Activated naive CD8-positive, alpha-beta T cell treated with anti-CD3 and anti-CD28 coated beads for 36 hours (primary cell): ENCODE data around the gene FEV. TPM values are rescaled to one million over a fixed set of nuclear protein-coding genes. Genes with fewer than 3 reads are reported as not detected.

Experiments
- DNase-seq: peaks from one replicate; pipeline ENCODE4 v3.0.0; 2021
- H3K27ac Mint-ChIP-seq: one replicate; pipeline ENCODE4 v1.8.0; 2022; ENCODE audit warnings: mild to moderate bottlenecking, moderate library complexity, mixed read lengths
- H3K27me3 Mint-ChIP-seq: one replicate; pipeline ENCODE4 v1.8.0; 2022; ENCODE audit warnings: mild to moderate bottlenecking, mixed read lengths
- H3K36me3 Mint-ChIP-seq: one replicate; pipeline ENCODE4 v1.8.0; 2021; ENCODE audit warnings: mild to moderate bottlenecking, mixed read lengths
- H3K4me1 Mint-ChIP-seq: one replicate; pipeline ENCODE4 v1.8.0; 2021; ENCODE audit warnings: mixed read lengths
- H3K4me3 Mint-ChIP-seq: one replicate; pipeline ENCODE4 v1.8.0; 2022; ENCODE audit warnings: mild to moderate bottlenecking, moderate library complexity, mixed read lengths
- H3K9me3 Mint-ChIP-seq: one replicate; pipeline ENCODE4 v1.8.0; 2022; ENCODE audit warnings: mixed read lengths
- total RNA-seq, 2 experiments: library from RNA; stranded (reverse); gene quantifications; one replicate each; pipeline ENCODE4 v1.2.3, GENCODE V29; 2021

FEV gene
- total RNA-seq, 2 experiments from 2014 or later, result not detected

DNA sequence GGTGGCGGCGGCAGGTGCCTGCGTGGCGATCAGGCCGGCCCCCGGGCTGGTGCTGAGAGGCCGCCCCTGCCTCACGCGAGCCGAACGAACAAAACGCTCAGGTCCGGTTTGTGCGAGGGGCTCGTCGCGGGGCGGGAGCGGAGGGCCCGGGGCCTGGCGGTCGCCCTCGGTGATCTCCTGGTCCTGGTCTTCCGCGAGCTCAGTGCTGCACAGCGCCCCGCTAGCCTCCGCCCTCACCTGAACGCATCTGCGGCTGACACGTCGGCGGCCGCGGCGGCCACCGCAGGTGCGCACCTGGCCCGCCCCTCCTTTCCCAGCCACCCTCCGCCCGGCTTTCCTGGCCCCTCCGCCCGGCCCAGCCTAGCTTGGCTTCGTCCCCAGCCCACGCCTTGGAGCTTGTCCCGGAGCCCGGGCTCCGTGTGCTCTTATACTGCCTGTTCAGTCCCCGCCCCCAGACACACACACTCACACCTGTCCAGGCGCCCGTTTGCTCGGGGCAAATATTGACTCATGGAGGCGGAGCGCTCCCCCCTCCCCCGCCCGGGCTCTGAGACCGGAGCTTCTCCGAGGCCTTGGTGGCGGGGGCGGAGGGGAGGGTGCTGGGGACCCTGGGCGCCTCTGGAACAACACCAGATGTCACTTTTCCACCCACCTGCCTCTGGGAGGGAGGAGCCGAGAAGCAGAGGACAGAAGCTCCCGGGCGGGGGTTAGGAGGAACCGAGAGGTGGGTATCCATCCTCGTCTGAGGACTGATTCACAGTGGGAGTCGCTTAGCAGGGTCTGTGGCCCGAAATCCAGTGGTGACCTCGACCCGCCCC is 16.8 kb upstream of the FEV start:
- H3K4me3 Mint-ChIP-seq, result peak overlapping the region; percentile 59
- H3K27ac Mint-ChIP-seq, result no peak overlapping the region
- DNase-seq, result peak; percentile 68
- peaks cover 10% of the 10 kb centered on the region for H3K4me1 Mint-ChIP-seq
- H3K27me3 Mint-ChIP-seq, result peaks cover 91% of the 10 kb centered on the region
- no peaks in the 10 kb centered on the region for H3K36me3 Mint-ChIP-seq
- H3K9me3 Mint-ChIP-seq, result no peaks in the 10 kb centered on the region

DNA sequence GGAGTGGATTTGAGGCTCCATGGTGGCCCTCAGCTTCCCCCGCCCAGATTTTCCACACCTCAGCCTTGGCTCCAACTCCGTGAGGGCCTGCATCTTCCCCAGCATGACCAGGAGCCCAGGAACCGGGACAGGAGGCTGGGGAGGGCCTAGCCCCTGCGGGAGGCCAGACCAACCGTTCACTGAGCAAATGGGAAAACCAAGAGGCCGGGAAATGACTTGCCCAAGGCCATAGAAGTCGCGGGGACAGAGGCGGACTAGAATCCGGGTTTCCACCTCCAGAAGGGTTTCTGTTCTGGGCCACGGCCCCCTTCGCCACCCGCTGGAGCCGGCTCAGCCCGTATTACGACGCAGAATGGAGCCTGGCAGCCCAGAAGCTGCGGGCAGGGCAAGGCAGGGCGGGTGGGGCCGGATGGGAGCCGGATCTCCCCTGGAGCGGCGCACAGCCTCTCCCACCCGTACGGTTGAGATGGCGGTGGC is 16.2 kb upstream of the FEV start:
- Mint-ChIP-seq H3K4me3 (no peak overlapping the region), H3K9me3 (no peaks in the 10 kb centered on the region)

DNA sequence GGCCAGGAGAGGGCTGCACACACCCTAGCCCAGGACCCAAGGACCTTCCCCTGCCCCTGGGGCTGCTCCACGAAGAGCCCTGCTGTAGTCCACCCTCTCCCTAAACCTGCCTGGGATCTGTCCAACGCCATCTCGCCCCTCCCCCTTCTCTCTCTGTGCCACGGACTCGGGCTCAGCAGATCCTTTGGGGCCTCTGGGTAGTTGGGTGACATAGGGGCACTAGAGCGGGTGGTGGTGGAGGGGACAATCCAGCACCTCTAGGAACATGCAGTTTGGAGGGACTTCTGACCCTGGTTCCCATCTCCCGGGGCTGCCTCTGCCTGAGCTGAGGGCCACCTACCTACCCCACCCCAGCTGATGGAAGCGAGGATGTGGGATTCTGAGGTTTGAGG is 15.6 kb upstream of the FEV start:
- DNase-seq, result no peak
- Mint-ChIP-seq H3K27me3 (peaks cover 92% of the 10 kb centered on the region), H3K4me3 (no peak overlapping the region), H3K9me3 (no peaks in the 10 kb centered on the region), H3K27ac (no peak overlapping the region), H3K4me1 (peaks cover 10% of the 10 kb centered on the region), H3K36me3 (no peaks in the 10 kb centered on the region)

More for the DNA sequence above, 16.2 kb upstream of the FEV start:
- Mint-ChIP-seq H3K36me3 (no peaks in the 10 kb centered on the region), H3K4me1 (peaks cover 10% of the 10 kb centered on the region), H3K27me3 (peaks cover 91% of the 10 kb centered on the region), H3K27ac (no peak overlapping the region)
- no peak for DNase-seq

DNA sequence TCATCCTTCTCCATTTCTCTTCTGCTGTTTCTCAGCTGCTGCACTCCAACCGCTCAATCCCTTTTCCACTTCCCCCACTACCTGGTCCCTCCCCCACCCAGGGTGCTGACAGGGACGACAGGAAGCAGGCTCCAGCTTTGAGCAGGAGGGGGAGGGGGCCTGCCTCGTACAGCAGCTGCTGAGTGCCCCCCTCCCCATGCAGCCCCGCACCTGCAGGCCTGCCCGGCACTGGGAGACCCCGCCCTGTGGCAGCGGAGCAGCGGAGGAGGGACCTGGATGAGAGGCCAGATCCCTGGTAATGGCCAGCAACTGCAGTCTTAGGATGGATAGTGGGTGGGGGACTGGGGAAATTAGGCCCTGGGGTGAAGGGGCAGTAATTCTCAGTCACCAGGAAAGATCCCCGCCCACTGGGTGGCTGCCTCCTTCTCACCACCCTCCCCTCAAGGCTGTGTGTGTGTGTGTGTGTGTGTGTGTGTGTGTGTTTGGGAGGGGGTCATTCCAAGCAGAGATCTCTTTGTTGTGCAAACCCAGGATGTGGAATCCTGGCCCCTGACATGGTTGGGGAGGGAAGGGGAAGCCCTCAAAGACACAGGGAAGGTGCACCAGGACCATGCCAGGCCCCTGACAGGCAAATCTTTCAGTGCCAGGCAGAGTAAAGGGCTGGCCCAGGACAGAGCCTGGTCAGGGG is 15.0 kb upstream of the FEV start:
- no peak overlapping the region for H3K27ac Mint-ChIP-seq
- no peak for DNase-seq
- H3K4me1 Mint-ChIP-seq, result peaks cover 10% of the 10 kb centered on the region
- peaks cover 92% of the 10 kb centered on the region for H3K27me3 Mint-ChIP-seq
- H3K9me3 Mint-ChIP-seq, result no peaks in the 10 kb centered on the region
- no peaks in the 10 kb centered on the region for H3K36me3 Mint-ChIP-seq
- H3K4me3 Mint-ChIP-seq, result no peak overlapping the region

DNA sequence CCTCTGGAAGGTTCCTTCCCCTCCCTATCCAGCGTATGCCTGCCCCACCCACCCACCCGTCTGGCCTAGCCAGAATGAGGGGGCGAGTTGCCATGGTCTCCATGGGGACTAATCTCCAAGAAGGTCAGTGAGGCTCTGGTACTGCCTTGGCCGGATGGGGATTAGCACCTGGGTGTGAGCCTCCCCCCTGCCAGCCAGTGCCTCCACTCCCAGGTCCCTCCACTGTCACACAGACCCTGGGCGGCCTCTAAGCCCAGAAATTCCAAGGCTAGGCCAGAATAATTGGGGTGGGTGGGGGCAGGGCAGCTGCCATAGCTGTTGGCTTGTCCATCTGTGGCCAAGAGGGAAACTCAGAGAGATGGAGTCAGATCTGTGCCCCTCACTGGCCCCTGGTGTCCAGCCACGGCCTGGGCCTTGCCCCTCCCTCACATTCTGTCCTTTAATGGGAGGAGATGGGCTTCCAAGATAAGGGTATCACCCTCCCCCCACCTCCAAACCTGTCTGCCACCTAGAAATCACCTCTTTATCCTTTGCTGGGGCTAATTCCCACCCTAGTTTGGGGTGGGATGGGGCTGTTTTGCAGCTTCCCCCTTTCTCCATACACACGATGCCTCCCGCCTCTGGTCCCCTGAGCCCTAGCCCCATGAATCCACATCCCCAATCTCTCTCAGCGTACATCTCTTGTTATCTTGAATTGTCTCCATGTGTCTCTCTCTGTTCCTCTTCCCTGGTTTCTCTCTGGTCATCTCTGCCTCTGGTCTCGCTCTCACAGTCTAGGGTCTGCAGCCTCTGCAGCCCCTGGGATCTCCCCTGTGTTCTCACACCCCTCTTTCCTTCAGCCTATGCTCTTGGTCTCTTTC is 14.3 kb upstream of the FEV start:
- Mint-ChIP-seq H3K9me3 (no peaks in the 10 kb centered on the region), H3K4me1 (peaks cover 10% of the 10 kb centered on the region), H3K27me3 (peaks cover 92% of the 10 kb centered on the region), H3K27ac (no peak overlapping the region), H3K4me3 (no peak overlapping the region), H3K36me3 (no peaks in the 10 kb centered on the region)
- no peak for DNase-seq

DNA sequence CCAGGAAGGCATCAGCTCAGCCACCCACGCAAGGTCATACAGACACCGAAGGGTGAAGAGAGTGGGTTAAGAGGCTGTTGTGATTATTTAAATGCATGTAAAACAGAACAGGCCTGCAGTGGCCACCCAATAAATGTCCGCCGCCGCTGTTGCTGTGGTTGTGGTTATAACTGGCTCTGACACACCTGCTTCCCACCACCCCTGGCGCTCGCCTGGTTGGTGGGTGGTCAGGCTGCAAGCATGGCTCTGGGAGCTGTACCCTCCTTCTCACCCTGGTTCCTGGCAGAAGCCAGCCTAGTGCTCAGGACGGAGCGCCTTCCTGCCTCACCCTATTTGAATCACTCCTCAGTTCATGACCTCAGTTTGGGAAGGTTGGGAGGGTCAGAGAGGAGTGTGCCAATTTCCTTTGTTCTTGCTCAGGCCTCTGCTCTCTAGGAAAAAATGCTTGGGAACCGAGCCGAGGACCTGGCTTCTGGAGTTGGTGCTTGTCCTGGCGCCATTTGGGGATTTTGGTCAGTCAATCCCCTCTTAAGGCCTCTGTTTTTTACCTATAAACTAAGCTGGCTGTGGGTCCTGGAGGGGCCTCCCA is 13.5 kb upstream of the FEV start:
- no peak for DNase-seq
- Mint-ChIP-seq H3K27me3 (peaks cover 92% of the 10 kb centered on the region), H3K4me3 (no peak overlapping the region), H3K36me3 (no peaks in the 10 kb centered on the region), H3K27ac (no peak overlapping the region), H3K4me1 (peaks cover 11% of the 10 kb centered on the region), H3K9me3 (no peaks in the 10 kb centered on the region)

DNA sequence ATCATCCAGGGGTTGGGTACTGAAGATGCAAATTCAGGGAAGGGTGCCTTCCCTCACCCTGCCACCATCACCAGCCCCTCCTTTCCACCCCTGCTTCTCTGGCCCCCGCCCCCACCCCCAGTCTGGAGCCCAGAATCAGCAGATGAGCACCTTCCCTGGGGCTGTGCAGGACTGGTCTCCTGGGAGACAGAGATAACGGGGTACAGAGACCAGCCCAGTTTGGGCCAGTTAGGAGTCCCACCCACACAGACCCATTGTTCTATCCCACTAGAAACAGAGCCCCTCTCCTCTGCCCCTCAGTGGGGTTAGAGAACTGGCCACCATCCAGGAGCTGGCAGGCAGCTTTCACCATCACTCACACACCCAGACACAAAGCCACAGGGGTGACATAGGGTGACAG is 12.7 kb upstream of the FEV start:
- H3K9me3 Mint-ChIP-seq, result no peaks in the 10 kb centered on the region
- no peak overlapping the region for H3K27ac Mint-ChIP-seq
- H3K36me3 Mint-ChIP-seq, result no peaks in the 10 kb centered on the region
- H3K4me1 Mint-ChIP-seq, result peaks cover 7% of the 10 kb centered on the region
- no peak for DNase-seq
- H3K27me3 Mint-ChIP-seq, result peaks cover 89% of the 10 kb centered on the region
- no peak overlapping the region for H3K4me3 Mint-ChIP-seq

DNA sequence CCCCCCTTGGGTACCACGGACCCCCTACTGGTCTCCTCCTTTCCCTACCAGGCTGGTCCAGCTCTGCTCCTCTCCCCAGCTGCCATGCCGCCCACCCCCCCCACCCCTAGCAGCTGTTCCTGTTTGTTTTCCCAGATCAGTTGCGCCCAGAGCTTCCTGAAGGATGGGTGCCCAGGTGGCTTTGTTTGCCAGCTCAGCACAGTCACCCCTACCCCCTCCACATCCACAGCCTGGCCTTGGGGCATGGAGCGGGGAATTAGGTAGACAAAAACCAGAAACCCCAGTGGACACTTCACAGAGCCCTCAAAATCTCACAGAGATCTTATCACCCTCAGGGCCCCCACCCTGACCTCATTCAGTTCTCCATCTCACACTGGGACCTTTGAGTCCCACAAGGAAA is 12.0 kb upstream of the FEV start:
- H3K4me1 Mint-ChIP-seq, result peaks cover 2% of the 10 kb centered on the region
- H3K4me3 Mint-ChIP-seq, result no peak overlapping the region
- H3K9me3 Mint-ChIP-seq, result no peaks in the 10 kb centered on the region
- no peaks in the 10 kb centered on the region for H3K36me3 Mint-ChIP-seq
- H3K27ac Mint-ChIP-seq, result no peak overlapping the region
- DNase-seq, result no peak
- peaks cover 89% of the 10 kb centered on the region for H3K27me3 Mint-ChIP-seq

DNA sequence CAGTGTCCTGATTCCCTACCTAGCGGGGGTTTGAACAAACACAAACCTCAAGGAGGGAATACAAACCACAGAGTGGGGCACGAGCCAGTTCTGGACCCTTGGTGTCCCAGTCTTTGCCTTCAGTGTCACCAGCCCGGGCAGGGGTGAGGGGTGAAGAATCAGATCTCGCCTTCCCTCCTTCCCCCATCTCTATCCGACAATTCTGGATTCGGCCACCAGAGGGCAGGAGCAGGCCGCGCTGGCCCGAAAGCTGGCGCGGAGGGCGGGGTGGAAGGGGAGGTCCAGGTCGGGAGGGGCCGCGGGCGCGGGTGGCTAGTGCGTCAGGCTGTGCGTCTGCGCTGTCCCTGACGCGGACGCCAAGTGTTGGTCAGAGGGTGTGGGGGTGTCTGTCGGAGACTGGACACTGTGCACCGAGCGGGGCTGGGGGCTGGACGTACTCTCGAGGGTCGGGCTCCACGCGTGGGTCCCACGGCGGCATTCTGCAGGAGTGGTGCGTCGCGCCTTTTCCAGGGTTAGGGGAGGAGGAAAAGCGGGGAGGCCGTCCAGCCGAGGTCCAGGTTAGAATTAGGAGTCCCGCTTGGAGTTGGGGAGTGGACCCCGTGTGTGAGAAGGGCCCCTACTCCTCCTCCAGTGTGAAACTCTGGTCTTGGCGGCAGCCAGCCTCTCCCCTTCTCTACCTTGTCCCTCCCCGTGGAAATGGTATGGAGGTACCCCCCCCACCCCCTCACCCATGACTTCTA is 11.2 kb upstream of the FEV start:
- no peak overlapping the region for H3K4me3 Mint-ChIP-seq
- H3K4me1 Mint-ChIP-seq, result peaks cover 2% of the 10 kb centered on the region
- H3K27me3 Mint-ChIP-seq, result peaks cover 89% of the 10 kb centered on the region
- peak; percentile 86 for DNase-seq
- H3K9me3 Mint-ChIP-seq, result no peaks in the 10 kb centered on the region
- no peaks in the 10 kb centered on the region for H3K36me3 Mint-ChIP-seq
- no peak overlapping the region for H3K27ac Mint-ChIP-seq

DNA sequence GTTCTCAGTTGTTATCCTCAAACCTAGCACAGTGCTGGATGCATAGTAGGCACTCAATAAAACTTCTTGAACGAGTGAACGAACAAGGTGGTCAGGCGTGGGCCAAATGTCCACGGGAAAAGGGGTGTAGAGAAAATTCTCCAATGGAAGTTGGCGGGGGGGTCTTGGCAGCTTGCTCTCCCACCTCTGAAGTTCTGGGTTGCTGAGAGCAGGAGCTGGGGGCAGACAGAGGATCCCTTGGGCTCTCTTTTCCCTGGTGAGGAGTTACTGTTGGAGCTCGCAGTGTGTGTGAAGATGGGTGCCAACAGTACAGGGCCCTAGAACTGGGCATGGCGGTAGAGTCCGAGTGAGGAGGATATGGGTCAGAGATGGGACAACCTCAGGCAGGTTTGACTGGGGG is 10.6 kb upstream of the FEV start:
- no peak for DNase-seq
- Mint-ChIP-seq H3K4me3 (no peak overlapping the region), H3K36me3 (no peaks in the 10 kb centered on the region), H3K4me1 (peaks cover 2% of the 10 kb centered on the region), H3K27ac (no peak overlapping the region), H3K27me3 (peaks cover 89% of the 10 kb centered on the region), H3K9me3 (no peaks in the 10 kb centered on the region)

DNA sequence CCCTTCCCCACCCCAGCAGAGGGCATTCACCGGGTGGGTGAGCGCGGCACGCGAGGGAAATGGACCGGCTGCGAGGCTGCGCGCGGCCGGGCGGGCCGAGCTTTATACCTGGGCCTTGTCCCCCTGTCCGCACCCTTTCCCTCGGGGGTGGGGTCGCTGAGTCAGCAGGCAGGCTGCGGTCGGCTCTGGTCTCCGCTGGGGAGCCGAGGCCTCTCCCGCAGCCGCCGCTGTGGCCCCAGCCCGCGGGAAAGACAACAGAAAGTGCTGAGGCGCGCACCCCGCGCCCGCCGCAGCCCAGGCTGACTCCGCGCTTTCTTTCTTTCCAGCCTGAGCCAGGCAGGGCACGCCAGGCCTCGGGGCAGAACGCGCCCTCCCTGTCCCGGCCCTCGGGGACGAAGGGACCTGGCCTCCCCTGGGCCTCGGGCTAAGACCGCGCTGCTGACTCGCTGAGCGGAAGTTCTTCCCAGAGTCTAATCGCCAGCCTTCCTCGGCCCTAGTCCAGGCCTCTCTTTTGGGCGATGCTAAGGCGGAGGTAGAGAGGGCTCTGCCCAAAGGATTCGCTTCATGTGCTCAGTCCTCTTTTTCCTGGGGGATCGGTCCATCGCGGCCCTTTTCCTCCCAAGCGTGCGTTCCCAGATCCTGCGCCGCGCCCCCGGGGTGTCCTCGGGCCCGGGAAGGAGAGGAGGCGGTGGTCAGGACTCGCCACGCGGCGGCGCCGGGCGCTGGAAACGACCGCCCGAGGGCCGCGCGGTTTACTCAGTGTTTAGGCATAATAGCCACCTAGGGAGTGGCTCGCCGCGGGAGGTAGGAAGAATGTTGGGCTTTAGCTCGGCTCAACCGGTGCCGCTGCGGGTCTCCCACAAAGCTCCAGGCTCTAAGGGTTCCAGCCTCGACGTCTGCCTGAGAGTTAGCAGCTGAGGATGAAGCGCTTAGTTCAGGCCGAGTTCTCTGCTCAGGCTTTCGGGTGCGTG is 8.6 kb upstream of the FEV start, which contains the start of gene CRYBA2:
CRYBA2 (minus strand) TSS at position 78 of the 971 bp plus-strand sequence. CDS start 246 bp downstream, outside the sequence.
- no peak for DNase-seq
- H3K4me3 Mint-ChIP-seq, result no peak within 1 kb of the TSS
- no peaks in the 10 kb centered on the region for H3K36me3 Mint-ChIP-seq
- no peak within 1 kb of the TSS for H3K27ac Mint-ChIP-seq
- H3K4me1 Mint-ChIP-seq, result peaks cover 2% of the 10 kb centered on the region
- no peaks in the 10 kb centered on the region for H3K9me3 Mint-ChIP-seq
- H3K27me3 Mint-ChIP-seq, result peaks cover 94% of the 10 kb centered on the region

DNA sequence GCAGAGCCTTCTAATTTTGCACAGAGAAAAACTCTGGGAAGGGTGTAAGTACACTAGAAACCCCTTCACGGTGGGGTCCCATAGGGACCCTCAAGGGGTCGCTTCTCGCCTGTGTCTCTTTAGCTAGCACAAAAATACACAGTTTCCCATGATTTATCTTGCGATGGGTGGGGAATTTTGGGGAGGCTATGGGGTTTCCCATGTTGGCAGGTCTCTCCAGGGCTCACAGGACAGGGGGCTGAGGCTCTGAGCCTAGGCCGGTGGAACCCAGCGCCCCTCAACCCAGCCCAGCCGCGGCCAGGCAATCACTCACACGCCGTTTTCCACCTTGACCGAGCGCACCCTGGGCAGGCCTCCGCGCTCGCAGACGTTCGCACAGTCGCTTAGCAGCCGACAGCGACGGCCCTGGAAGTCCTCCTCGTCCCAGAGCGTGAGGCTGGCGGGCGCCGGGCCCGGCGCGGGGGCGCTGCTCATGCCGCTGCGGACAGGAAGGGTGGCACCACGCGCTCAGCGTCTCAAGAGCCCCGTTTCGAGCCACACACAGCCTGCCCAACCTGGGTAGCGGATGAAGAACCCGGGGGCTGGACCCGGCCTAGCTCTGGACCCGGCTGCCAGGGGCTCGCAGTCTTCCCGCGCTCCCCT is 7.8 kb upstream of the FEV start:
- Mint-ChIP-seq H3K27ac (no peak overlapping the region), H3K9me3 (no peaks in the 10 kb centered on the region), H3K4me1 (peaks cover 2% of the 10 kb centered on the region), H3K4me3 (no peak overlapping the region), H3K27me3 (peaks cover 90% of the 10 kb centered on the region), H3K36me3 (no peaks in the 10 kb centered on the region)
- no peak for DNase-seq

DNA sequence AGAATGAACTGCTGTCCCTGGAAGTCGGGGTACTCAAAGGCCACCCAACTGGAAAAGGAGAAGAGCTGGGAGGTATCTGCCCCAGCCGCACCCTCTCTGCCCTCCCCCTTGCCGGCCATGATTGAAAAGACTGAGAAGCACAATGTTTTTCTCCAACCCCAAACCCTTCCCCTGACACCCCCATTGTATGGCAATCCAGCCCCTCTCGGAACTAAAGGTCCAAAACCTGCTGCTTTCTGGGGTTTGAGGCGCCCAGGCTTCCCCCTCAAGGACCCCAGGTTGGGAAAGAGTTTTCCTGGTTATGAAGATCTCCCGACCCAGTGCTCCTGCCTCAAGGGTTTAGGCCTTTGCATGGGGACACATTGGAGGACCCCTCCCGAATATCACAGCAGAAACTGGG is 7.2 kb upstream of the FEV start:
- no peaks in the 10 kb centered on the region for H3K36me3 Mint-ChIP-seq
- H3K27ac Mint-ChIP-seq, result no peak overlapping the region
- H3K27me3 Mint-ChIP-seq, result peaks cover 91% of the 10 kb centered on the region
- no peak overlapping the region for H3K4me3 Mint-ChIP-seq
- H3K4me1 Mint-ChIP-seq, result peaks cover 2% of the 10 kb centered on the region
- no peak for DNase-seq
- no peaks in the 10 kb centered on the region for H3K9me3 Mint-ChIP-seq
